ENCODE data around the gene NACAD.
A peak's percentile ranks its signal among the peaks of the same experiment; 100 is the strongest.

NACAD gene

DNA sequence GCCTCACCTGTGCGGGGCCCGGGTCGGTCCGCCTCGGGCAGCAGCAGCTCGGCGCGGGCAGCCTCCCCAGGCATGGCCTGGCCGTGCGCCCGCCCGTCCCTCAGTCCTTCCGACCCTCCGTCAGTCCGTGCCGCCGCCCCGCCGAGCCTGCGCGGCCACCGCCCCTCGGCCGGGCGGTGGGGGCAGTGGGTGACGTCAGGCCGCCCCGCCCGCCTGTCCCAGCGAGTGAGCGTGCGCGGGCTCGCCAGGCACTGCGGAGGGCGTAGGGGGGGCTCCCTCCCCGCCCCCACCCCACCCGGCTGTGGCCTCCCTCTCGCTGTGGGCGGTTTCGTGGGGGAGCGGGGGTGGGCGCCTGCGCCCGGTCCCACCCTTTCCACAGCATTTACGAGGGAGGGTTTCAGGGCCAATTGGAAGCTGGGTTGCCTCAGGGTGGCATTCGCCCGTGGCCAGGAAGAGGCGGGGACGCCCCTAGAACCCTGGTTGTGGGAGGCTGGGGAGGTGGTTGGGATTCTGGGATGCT is at the start of gene NACAD:
Gene NACAD, minus strand, starts transcription at position 149 of the 520 bp plus-strand sequence. Its CDS starts 75 bp downstream, at position 74.
- Histone ChIP-seq H3K4me3 (ENCODE audit: low read depth in 1 of 2, low read length in 2 of 2) (peak within 1 kb of the TSS; percentile 52 to 62), H3K27me3 (ENCODE audit: control insufficient read depth in 1 of 2, insufficient read depth in 2 of 2, low read length in 2 of 2) (peaks cover 6 to 9% of the 10 kb centered on the region in 2 donors), H3K9ac (ENCODE audit: low read depth in 1 of 2, low read length in 2 of 2) (no peak within 1 kb of the TSS), H3K4me1 (ENCODE audit: control insufficient read depth in 1 of 2, insufficient read depth in 2 of 2, low read length in 2 of 2) (no peaks in the 10 kb centered on the region), H3K9me3 (ENCODE audit: control insufficient read depth in 1 of 2, low read length in 2 of 2) (no peaks in the 10 kb centered on the region), H3K27ac (ENCODE audit: low read depth, low read length) (no peak within 1 kb of the TSS), H3K36me3 (ENCODE audit: control insufficient read depth in 1 of 2, insufficient read depth in 2 of 2, low read length in 2 of 2) (no peaks in the 10 kb centered on the region)

DNA sequence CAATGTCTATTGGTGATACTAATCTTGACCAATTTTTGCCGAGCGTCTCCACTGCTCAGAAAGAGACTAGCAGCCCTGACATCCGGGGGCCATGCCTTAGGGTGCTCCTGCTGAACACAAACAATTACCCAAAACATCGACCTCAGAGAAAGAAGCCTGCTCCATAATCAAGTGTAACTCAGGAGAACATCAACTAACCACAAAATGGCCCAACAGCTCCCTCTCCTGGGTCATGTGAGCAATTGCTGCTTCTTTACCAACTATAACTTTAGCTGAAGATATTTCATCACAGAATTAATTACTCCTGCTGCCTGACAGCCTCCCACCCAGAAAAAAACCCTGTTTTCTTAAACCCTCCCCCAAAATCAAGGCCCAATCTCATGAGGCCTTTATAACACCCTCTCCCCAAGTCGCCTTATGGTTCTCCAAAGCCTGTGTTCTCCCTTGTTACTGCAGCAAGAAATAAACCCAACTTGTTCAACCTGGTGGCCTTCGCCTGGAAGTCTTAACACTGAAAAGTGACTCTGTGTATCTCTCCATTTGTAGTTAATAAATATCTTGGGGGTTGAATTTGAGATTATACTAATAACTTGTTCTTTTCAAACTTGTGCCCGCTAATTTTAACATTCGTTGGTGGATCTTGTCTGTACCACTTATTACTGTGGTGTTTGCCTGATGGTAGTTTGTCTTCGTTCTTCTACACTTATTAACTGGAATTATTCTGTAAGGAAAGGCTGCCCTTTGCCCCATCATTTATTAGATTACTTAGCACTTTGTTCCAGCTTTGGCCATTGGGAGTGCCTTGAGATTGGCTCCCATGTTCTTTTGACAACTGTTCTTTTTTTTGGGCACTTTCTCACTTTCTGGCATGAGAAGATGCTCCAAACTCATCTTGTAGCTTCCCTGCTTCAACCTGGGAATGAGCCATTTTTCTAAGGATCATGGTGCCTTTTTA is 47.6 kb upstream of the NACAD start:
- Histone ChIP-seq H3K4me1 (ENCODE audit: control insufficient read depth in 1 of 2, insufficient read depth in 2 of 2, low read length in 2 of 2) (peaks cover 14 to 17% of the 10 kb centered on the region in 2 donors), H3K27ac (ENCODE audit: low read depth, low read length) (peak overlapping the region; percentile 30), H3K9me3 (ENCODE audit: control insufficient read depth in 1 of 2, low read length in 2 of 2) (no peaks in the 10 kb centered on the region), H3K9ac (ENCODE audit: low read depth in 1 of 2, low read length in 2 of 2) (peak overlapping the region; percentile 30 to 44), H3K36me3 (ENCODE audit: control insufficient read depth in 1 of 2, insufficient read depth in 2 of 2, low read length in 2 of 2) (no peaks in the 10 kb centered on the region), H3K4me3 (ENCODE audit: low read depth in 1 of 2, low read length in 2 of 2) (peak overlapping the region; percentile 21 to 23), H3K27me3 (ENCODE audit: control insufficient read depth in 1 of 2, insufficient read depth in 2 of 2, low read length in 2 of 2) (no peaks in the 10 kb centered on the region)

DNA sequence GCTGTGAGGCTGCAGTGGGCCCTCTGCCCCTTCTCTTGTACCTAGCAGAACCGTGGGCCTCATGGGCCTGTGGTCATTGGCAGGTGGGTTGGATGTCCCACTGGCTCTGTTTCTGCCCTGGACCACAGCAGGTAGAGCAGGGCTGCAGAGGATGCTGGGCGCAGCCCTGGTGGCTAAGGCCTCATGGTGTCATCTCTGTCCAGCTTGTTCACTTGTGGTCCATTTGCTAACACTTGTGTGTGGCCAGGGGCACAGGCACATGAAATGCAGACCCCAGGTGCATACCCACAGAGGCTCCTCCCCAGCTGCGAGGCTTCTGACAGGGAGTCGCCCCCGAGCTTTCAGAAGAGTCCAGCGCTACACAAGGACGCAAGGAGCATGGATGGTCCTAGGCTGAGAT is 45.1 kb upstream of the NACAD start:
- Histone ChIP-seq H3K4me3 (ENCODE audit: low read depth in 1 of 2, low read length in 2 of 2) (no peak overlapping the region), H3K9ac (ENCODE audit: low read depth in 1 of 2, low read length in 2 of 2) (no peak overlapping the region), H3K27me3 (ENCODE audit: control insufficient read depth in 1 of 2, insufficient read depth in 2 of 2, low read length in 2 of 2) (no peaks in the 10 kb centered on the region), H3K27ac (ENCODE audit: low read depth, low read length) (no peak overlapping the region), H3K4me1 (ENCODE audit: control insufficient read depth in 1 of 2, insufficient read depth in 2 of 2, low read length in 2 of 2) (peaks cover 14 to 15% of the 10 kb centered on the region in 2 donors), H3K9me3 (ENCODE audit: control insufficient read depth in 1 of 2, low read length in 2 of 2) (no peaks in the 10 kb centered on the region), H3K36me3 (ENCODE audit: control insufficient read depth in 1 of 2, insufficient read depth in 2 of 2, low read length in 2 of 2) (no peaks in the 10 kb centered on the region)

DNA sequence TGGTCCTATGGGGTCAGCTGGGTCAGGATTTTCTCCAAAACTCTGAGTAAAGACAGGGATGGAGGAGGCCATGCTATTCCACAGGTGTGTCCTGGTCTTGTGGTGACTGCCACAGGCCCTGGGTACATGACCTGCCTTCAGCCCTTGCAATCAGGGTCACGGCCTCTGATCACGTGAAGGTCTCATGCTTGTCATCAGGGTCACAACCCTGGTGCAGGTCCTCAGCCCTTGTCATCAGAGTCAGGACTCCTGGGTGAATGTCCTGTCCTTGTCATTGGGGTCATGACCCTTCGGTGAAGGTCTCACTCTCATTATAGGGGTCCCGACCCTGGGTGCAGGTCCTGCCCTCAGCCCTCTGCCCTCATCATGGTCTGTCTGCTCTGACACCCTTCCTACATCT is 44.6 kb upstream of the NACAD start:
- no peaks in the 10 kb centered on the region for H3K9me3 ChIP-seq (ENCODE audit: control insufficient read depth in 1 of 2, low read length in 2 of 2)
- no peaks in the 10 kb centered on the region for H3K27me3 ChIP-seq (ENCODE audit: control insufficient read depth in 1 of 2, insufficient read depth in 2 of 2, low read length in 2 of 2)
- no peaks in the 10 kb centered on the region for H3K36me3 ChIP-seq (ENCODE audit: control insufficient read depth in 1 of 2, insufficient read depth in 2 of 2, low read length in 2 of 2)

DNA sequence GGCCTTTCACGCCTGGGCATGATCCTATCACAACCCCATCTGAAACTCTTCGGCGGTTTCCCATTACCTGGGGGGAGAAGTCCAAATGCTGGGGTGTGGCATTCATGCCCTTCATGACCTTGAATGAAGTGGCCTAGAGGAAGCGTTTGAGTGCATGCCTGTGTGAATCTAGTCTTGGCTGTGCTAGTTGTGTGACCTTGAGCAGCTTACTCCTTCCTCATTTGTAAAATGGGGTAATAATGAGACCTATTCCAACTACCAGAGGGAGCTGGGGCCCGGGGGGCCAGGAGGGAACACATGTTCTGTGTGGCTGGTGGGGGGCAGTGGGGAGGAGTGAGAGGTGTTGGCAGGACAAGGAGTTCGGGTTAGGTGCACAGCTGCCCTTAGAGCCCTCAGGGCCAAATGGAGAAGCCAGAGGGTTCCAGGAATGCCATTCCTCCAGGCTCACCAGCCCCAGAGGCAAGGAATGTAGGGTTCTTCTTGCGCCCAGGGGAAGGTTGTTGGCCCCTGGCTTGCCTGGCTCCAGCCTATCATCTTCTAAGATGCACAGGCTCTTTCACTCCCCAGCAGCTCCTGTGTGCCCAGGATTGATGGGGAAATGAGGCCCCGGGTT is 44.0 kb upstream of the NACAD start:
- no peak overlapping the region for H3K9ac ChIP-seq (ENCODE audit: low read depth in 1 of 2, low read length in 2 of 2)
- H3K4me3 ChIP-seq (ENCODE audit: low read depth in 1 of 2, low read length in 2 of 2): no peak overlapping the region
- no peaks in the 10 kb centered on the region for H3K36me3 ChIP-seq (ENCODE audit: control insufficient read depth in 1 of 2, insufficient read depth in 2 of 2, low read length in 2 of 2)
- H3K27me3 ChIP-seq (ENCODE audit: control insufficient read depth in 1 of 2, insufficient read depth in 2 of 2, low read length in 2 of 2): no peaks in the 10 kb centered on the region
- H3K9me3 ChIP-seq (ENCODE audit: control insufficient read depth in 1 of 2, low read length in 2 of 2): no peaks in the 10 kb centered on the region
- peaks cover 11 to 13% of the 10 kb centered on the region in 2 donors for H3K4me1 ChIP-seq (ENCODE audit: control insufficient read depth in 1 of 2, insufficient read depth in 2 of 2, low read length in 2 of 2)
- no peak overlapping the region for H3K27ac ChIP-seq (ENCODE audit: low read depth, low read length)

More for the DNA sequence above, 44.6 kb upstream of the NACAD start:
- no peak overlapping the region for H3K27ac ChIP-seq (ENCODE audit: low read depth, low read length)
- peaks cover 11 to 14% of the 10 kb centered on the region in 2 donors for H3K4me1 ChIP-seq (ENCODE audit: control insufficient read depth in 1 of 2, insufficient read depth in 2 of 2, low read length in 2 of 2)
- no peak overlapping the region for H3K4me3 ChIP-seq (ENCODE audit: low read depth in 1 of 2, low read length in 2 of 2)
- no peak overlapping the region for H3K9ac ChIP-seq (ENCODE audit: low read depth in 1 of 2, low read length in 2 of 2)

- H3K27ac ChIP-seq (ENCODE audit: low read depth, low read length): no peak overlapping the region
These were observed 43.1 kb upstream of the NACAD start for GRCh38 chr7:45131891-45132290.

GRCh38 chr7:45130910-45131309 is 42.1 kb upstream of the NACAD start:
- Histone ChIP-seq H3K9me3 (ENCODE audit: control insufficient read depth in 1 of 2, low read length in 2 of 2) (no peaks in the 10 kb centered on the region), H3K36me3 (ENCODE audit: control insufficient read depth in 1 of 2, insufficient read depth in 2 of 2, low read length in 2 of 2) (no peaks in the 10 kb centered on the region), H3K27ac (ENCODE audit: low read depth, low read length) (no peak overlapping the region), H3K4me1 (ENCODE audit: control insufficient read depth in 1 of 2, insufficient read depth in 2 of 2, low read length in 2 of 2) (peaks cover 0 to under 1% of the 10 kb centered on the region in 2 donors), H3K4me3 (ENCODE audit: low read depth in 1 of 2, low read length in 2 of 2) (no peak overlapping the region), H3K9ac (ENCODE audit: low read depth in 1 of 2, low read length in 2 of 2) (no peak overlapping the region), H3K27me3 (ENCODE audit: control insufficient read depth in 1 of 2, insufficient read depth in 2 of 2, low read length in 2 of 2) (no peaks in the 10 kb centered on the region)

More at GRCh38 chr7:45131891-45132290, 43.1 kb upstream of the NACAD start:
- no peak overlapping the region for H3K9ac ChIP-seq (ENCODE audit: low read depth in 1 of 2, low read length in 2 of 2)
- H3K36me3 ChIP-seq (ENCODE audit: control insufficient read depth in 1 of 2, insufficient read depth in 2 of 2, low read length in 2 of 2): no peaks in the 10 kb centered on the region
- H3K4me1 ChIP-seq (ENCODE audit: control insufficient read depth in 1 of 2, insufficient read depth in 2 of 2, low read length in 2 of 2): peaks cover 7 to 8% of the 10 kb centered on the region in 2 donors
- no peaks in the 10 kb centered on the region for H3K9me3 ChIP-seq (ENCODE audit: control insufficient read depth in 1 of 2, low read length in 2 of 2)
- H3K4me3 ChIP-seq (ENCODE audit: low read depth in 1 of 2, low read length in 2 of 2): no peak overlapping the region
- no peaks in the 10 kb centered on the region for H3K27me3 ChIP-seq (ENCODE audit: control insufficient read depth in 1 of 2, insufficient read depth in 2 of 2, low read length in 2 of 2)

GRCh38 chr7:45129906-45130305 is 41.1 kb upstream of the NACAD start:
- no peaks in the 10 kb centered on the region for H3K36me3 ChIP-seq (ENCODE audit: control insufficient read depth in 1 of 2, insufficient read depth in 2 of 2, low read length in 2 of 2)
- no peaks in the 10 kb centered on the region for H3K9me3 ChIP-seq (ENCODE audit: control insufficient read depth in 1 of 2, low read length in 2 of 2)
- no peaks in the 10 kb centered on the region for H3K4me1 ChIP-seq (ENCODE audit: control insufficient read depth in 1 of 2, insufficient read depth in 2 of 2, low read length in 2 of 2)
- no peak overlapping the region for H3K4me3 ChIP-seq (ENCODE audit: low read depth in 1 of 2, low read length in 2 of 2)
- H3K9ac ChIP-seq (ENCODE audit: low read depth in 1 of 2, low read length in 2 of 2): no peak overlapping the region
- H3K27ac ChIP-seq (ENCODE audit: low read depth, low read length): no peak overlapping the region
- H3K27me3 ChIP-seq (ENCODE audit: control insufficient read depth in 1 of 2, insufficient read depth in 2 of 2, low read length in 2 of 2): no peaks in the 10 kb centered on the region

DNA sequence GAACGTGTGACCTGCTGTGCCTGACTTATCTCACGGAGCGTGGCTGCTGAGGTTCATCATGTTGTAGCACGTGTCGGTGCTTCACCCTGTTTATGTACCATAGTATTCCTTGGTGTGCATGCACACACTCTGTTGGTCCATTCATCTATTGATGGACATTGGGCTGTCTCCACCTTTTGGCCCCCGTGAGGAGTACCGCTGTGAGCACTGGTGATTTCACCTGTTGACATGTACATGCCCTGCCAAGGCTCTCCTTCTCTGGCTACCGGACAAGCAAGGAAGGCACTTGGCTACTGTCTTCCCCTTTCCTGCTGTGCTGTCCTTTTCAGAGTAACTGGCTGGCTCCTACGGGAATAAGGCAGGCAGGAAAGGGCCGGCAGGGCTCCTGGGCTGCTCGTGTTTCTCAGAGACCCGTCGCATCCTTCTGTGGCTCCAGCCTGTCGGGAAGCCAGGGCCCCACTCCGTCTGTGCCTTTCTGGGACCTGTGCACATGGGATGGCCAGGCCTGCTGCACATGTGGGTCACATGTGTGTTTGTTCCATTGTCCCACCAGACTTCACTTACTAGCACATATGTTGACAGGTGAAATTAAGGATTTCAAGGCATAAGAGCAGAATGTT is 40.5 kb upstream of the NACAD start:
- Histone ChIP-seq H3K4me3 (ENCODE audit: low read depth in 1 of 2, low read length in 2 of 2) (no peak overlapping the region), H3K36me3 (ENCODE audit: control insufficient read depth in 1 of 2, insufficient read depth in 2 of 2, low read length in 2 of 2) (no peaks in the 10 kb centered on the region), H3K9ac (ENCODE audit: low read depth in 1 of 2, low read length in 2 of 2) (no peak overlapping the region), H3K9me3 (ENCODE audit: control insufficient read depth in 1 of 2, low read length in 2 of 2) (no peaks in the 10 kb centered on the region), H3K27ac (ENCODE audit: low read depth, low read length) (no peak overlapping the region), H3K4me1 (ENCODE audit: control insufficient read depth in 1 of 2, insufficient read depth in 2 of 2, low read length in 2 of 2) (no peaks in the 10 kb centered on the region), H3K27me3 (ENCODE audit: control insufficient read depth in 1 of 2, insufficient read depth in 2 of 2, low read length in 2 of 2) (no peaks in the 10 kb centered on the region)

DNA sequence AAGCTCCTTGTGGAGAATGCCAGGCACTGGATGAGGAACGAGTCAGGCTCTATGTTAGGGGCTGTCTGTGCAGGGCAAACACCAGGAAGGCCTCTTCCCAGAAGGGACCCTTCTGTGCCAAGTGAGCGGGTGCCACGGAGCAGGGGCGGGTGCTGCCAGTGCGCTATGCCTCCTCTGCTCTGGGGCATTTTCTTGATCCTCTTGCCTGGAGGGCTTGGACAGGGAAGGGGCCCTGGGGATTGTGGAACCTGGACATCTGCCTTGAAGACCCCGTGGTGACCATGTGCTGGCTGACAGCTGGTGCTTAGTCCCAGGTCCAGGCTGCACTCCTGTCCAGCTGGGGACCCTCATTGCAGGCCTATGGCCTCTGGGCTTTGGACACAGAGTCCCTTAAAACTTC is 38.2 kb upstream of the NACAD start:
- Histone ChIP-seq H3K27me3 (ENCODE audit: control insufficient read depth in 1 of 2, insufficient read depth in 2 of 2, low read length in 2 of 2) (no peaks in the 10 kb centered on the region), H3K9me3 (ENCODE audit: control insufficient read depth in 1 of 2, low read length in 2 of 2) (no peaks in the 10 kb centered on the region), H3K4me3 (ENCODE audit: low read depth in 1 of 2, low read length in 2 of 2) (no peak overlapping the region), H3K27ac (ENCODE audit: low read depth, low read length) (no peak overlapping the region), H3K4me1 (ENCODE audit: control insufficient read depth in 1 of 2, insufficient read depth in 2 of 2, low read length in 2 of 2) (no peaks in the 10 kb centered on the region), H3K9ac (ENCODE audit: low read depth in 1 of 2, low read length in 2 of 2) (no peak overlapping the region), H3K36me3 (ENCODE audit: control insufficient read depth in 1 of 2, insufficient read depth in 2 of 2, low read length in 2 of 2) (no peaks in the 10 kb centered on the region)
